Activated T-cell treated with anti-CD3 and anti-CD28 coated beads for 48 hours (primary cell): ENCODE data around the gene RANBP3.
"Not testable (repeated sequence)": the region's sequence is repeated elsewhere in the genome, so short reads cannot be mapped to it uniquely, and the experiment has no call there.

Experiments
- DNase-seq: peaks from one replicate; pipeline ENCODE4 v3.0.0-alpha.2; 2020; ENCODE audit warnings: low read depth

Gene RANBP3

GRCh38 chr19:6007866-6008265 lies 29.9 kb upstream of the RANBP3 start:
- no peak for DNase-seq

- DNase-seq: no peak
Measured at GRCh38 chr19:6006896-6007295, 29.0 kb upstream of the RANBP3 start.

- not testable (repeated sequence) for DNase-seq
Measured at GRCh38 chr19:6006070-6006446, 28.1 kb upstream of the RANBP3 start.

GRCh38 chr19:6005321-6006069 lies 27.6 kb upstream of the RANBP3 start:
- no peak for DNase-seq

- DNase-seq: no peak
Measured at GRCh38 chr19:6003976-6004375, 26.0 kb upstream of the RANBP3 start.

GRCh38 chr19:6002591-6002990 lies 24.7 kb upstream of the RANBP3 start:
- no peak for DNase-seq

- no peak for DNase-seq
Measured at GRCh38 chr19:6000228-6000847, 22.4 kb upstream of the RANBP3 start.

- no peak for DNase-seq
Measured at GRCh38 chr19:5999693-6000092, 21.8 kb upstream of the RANBP3 start.

GRCh38 chr19:5997371-5997770 lies 19.4 kb upstream of the RANBP3 start:
- no peak for DNase-seq

- no peak for DNase-seq
Measured at GRCh38 chr19:5996623-5997320, 18.8 kb upstream of the RANBP3 start.

- no peak for DNase-seq
Measured at GRCh38 chr19:5996102-5996501, 18.2 kb upstream of the RANBP3 start.

GRCh38 chr19:5995606-5996005 lies 17.7 kb upstream of the RANBP3 start:
- no peak for DNase-seq

GRCh38 chr19:5994405-5995165 lies 16.6 kb upstream of the RANBP3 start:
- DNase-seq: no peak

- DNase-seq: no peak
Measured at GRCh38 chr19:5993648-5994358, 15.9 kb upstream of the RANBP3 start.

- DNase-seq: no peak
Measured at GRCh38 chr19:5993201-5993600, 15.3 kb upstream of the RANBP3 start.

- DNase-seq: no peak
Measured at GRCh38 chr19:5992756-5993155, 14.8 kb upstream of the RANBP3 start.

GRCh38 chr19:5991244-5991838 lies 13.4 kb upstream of the RANBP3 start:
- DNase-seq: no peak

- no peak for DNase-seq
Measured at GRCh38 chr19:5990289-5990797, 12.4 kb upstream of the RANBP3 start.

- DNase-seq: no peak
Measured at GRCh38 chr19:5989388-5990074, 11.6 kb upstream of the RANBP3 start.

- no peak for DNase-seq
Measured at GRCh38 chr19:5988517-5989387, 10.8 kb upstream of the RANBP3 start.
